Keratinocyte (primary cell): ENCODE measurements around the gene CPAMD8. TPM values are rescaled to one million over a fixed set of nuclear protein-coding genes. Genes with fewer than 3 reads are reported as not detected.

Experiments used
- DNase-seq: peaks from one replicate; pipeline ENCODE4 v3.0.0-alpha.2; 2011; ENCODE audit warnings: low read depth, missing footprints, low spot score
- FAIRE-seq: peaks from 2 replicates; lab custom pipeline; 2011; peaks lifted over from hg19 to GRCh38; lab: Jason Lieb, UNC
- H2AFZ ChIP-seq: 2 replicates; pipeline ENCODE4 v1.6.0; 2012; ENCODE audit warnings: low read length, control low read depth, inconsistent platforms; ENCODE audit not compliant: control insufficient read depth
- H3K27ac ChIP-seq: 2 replicates; pipeline ENCODE4 v1.5.1; 2011; ENCODE audit warnings: low read length; ENCODE audit not compliant: control insufficient read depth, insufficient read depth
- H3K27me3 ChIP-seq: 3 replicates; pipeline ENCODE4 v1.6.0; 2011; ENCODE audit warnings: low read length; ENCODE audit not compliant: control insufficient read depth, insufficient read depth; ENCODE audit errors: extremely low read depth
- H3K36me3 ChIP-seq, 2 experiments: 2 replicates in 1 of 2; 3 replicates in 1 of 2; pipeline ENCODE4 v1.5.1; 2011; ENCODE audit warnings: low read length in 2 of 2, mild to moderate bottlenecking in 1 of 2; ENCODE audit not compliant: control insufficient read depth in 2 of 2, insufficient read depth in 2 of 2; ENCODE audit errors: extremely low read depth in 1 of 2
- H3K4me1 ChIP-seq: 3 replicates; pipeline ENCODE4 v1.5.1; 2011; ENCODE audit warnings: low read length; ENCODE audit not compliant: control insufficient read depth, insufficient read depth; ENCODE audit errors: extremely low read depth
- H3K4me2 ChIP-seq: 3 replicates; pipeline ENCODE4 v1.6.0; 2011; ENCODE audit warnings: low read depth, low read length; ENCODE audit not compliant: control insufficient read depth, insufficient read depth; ENCODE audit errors: extremely low read depth
- H3K4me3 ChIP-seq, 3 experiments: fragments of 200-600 bp in 1 of 3; sonication (generic) in 1 of 3; 2 replicates in 2 of 3; 3 replicates in 1 of 3; pipeline ENCODE4 v1.5.1; 2011 to 2016; ENCODE audit warnings: low read length in 3 of 3, mild to moderate bottlenecking in 3 of 3, control low read depth in 2 of 3, inconsistent platforms in 1 of 3, low read depth in 1 of 3, mixed read lengths in 1 of 3, mixed run types in 1 of 3, moderate library complexity in 1 of 3; ENCODE audit not compliant: control insufficient read depth in 2 of 3, insufficient read depth in 2 of 3; ENCODE audit errors: extremely low read depth in 1 of 3
- H3K79me2 ChIP-seq: 2 replicates; pipeline ENCODE4 v1.6.0; 2012; ENCODE audit warnings: low read length; ENCODE audit not compliant: control insufficient read depth, insufficient read depth
- H3K9ac ChIP-seq: 3 replicates; pipeline ENCODE4 v1.6.0; 2011; ENCODE audit warnings: low read length; ENCODE audit not compliant: control insufficient read depth, insufficient read depth; ENCODE audit errors: extremely low read depth
- H3K9me1 ChIP-seq: 3 replicates; pipeline ENCODE4 v1.6.0; 2011; ENCODE audit warnings: low read length; ENCODE audit not compliant: control insufficient read depth, insufficient read depth; ENCODE audit errors: extremely low read depth
- H3K9me3 ChIP-seq: 2 replicates; pipeline ENCODE4 v1.5.1; 2012; ENCODE audit warnings: low read depth, low read length; ENCODE audit not compliant: control insufficient read depth
- H4K20me1 ChIP-seq: 3 replicates; pipeline ENCODE4 v1.6.0; 2011; ENCODE audit warnings: low read length; ENCODE audit not compliant: control insufficient read depth, insufficient read depth; ENCODE audit errors: extremely low read depth
- EZH2 ChIP-seq: IDR thresholded peaks from one replicate; pipeline ENCODE4 v1.6.1; 2012; ENCODE audit warnings: inconsistent platforms, mild to moderate bottlenecking, low read length, moderate library complexity
- dilution Hi-C: fragments of 300-500 bp; cut with MboI; formaldehyde crosslinking; loops from one replicate; pipeline ENCODE4 v1.7.0; 2020; ENCODE audit warnings: low sequenced_read_pairs; ENCODE audit not compliant: extremely low pct_ligation_motif_present
- polyA plus RNA-seq, 5 experiments: library from polyadenylated mRNA; depleted of rRNA in 3 of 5; stranded (reverse) in 3 of 5; stranded (forward) in 1 of 5; unstranded in 1 of 5; fragments of >200 nt; gene quantifications; 1 replicate in 1 of 5; 2 replicates in 3 of 5; 3 replicates in 1 of 5; pipeline versions ENCODE4 v1.2.1 to v1.2.3, GENCODE V29; 2011 to 2012; ENCODE audit warnings: missing spikeins in 2 of 5, low read depth in 1 of 5, low replicate concordance in 1 of 5
- TF ChIP-seq, protein P1 (sequence below), 3 experiments: IDR thresholded peaks in 1 of 3; conservative IDR thresholded peaks in 1 of 3; optimal IDR thresholded peaks in 1 of 3; 2 replicates in 2 of 3; 3 replicates in 1 of 3; pipeline versions ENCODE3 to v1.5.1; 2011; ENCODE audit warnings: low read length in 3 of 3, mild to moderate bottlenecking in 3 of 3, moderate library complexity in 2 of 3, control low read depth in 1 of 3, inconsistent platforms in 1 of 3; ENCODE audit not compliant: insufficient read depth in 2 of 3; ENCODE audit errors: extremely low read depth in 1 of 3

Gene CPAMD8
- polyA plus RNA-seq, 1 donor (not counting 4 experiments of a cell fraction or from before 2014, with no cell fraction given), result 0.38 TPM

DNA sequence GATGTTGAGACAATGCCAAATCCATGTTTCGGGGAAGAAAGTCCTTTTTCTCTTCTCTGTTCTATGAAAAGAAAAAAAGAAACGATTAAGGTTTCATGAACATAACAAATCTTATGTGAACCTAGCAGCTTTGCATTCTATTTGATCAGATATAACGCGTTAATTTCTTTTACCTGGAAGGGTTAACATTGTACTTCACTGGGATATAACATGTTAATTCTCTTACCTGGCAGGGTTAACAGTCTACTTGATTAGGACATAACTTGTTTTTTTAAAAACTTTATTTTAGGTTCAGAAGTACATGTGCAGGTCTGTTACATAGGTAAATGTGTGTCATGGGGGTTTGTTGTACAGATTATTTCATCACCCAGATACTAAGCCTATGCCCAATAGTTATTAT lies 68.8 kb downstream of the CPAMD8 start:
- TF ChIP-seq EZH2, result no peak
- TF ChIP-seq, protein P1, sequence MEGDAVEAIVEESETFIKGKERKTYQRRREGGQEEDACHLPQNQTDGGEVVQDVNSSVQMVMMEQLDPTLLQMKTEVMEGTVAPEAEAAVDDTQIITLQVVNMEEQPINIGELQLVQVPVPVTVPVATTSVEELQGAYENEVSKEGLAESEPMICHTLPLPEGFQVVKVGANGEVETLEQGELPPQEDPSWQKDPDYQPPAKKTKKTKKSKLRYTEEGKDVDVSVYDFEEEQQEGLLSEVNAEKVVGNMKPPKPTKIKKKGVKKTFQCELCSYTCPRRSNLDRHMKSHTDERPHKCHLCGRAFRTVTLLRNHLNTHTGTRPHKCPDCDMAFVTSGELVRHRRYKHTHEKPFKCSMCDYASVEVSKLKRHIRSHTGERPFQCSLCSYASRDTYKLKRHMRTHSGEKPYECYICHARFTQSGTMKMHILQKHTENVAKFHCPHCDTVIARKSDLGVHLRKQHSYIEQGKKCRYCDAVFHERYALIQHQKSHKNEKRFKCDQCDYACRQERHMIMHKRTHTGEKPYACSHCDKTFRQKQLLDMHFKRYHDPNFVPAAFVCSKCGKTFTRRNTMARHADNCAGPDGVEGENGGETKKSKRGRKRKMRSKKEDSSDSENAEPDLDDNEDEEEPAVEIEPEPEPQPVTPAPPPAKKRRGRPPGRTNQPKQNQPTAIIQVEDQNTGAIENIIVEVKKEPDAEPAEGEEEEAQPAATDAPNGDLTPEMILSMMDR (optimal IDR thresholded peaks at IDR 0.05 in 1 of 3, IDR thresholded peaks at IDR 0.05 in 1 of 3, conservative IDR thresholded peaks at IDR 0.05 in 1 of 3; ENCODE audit: extremely low read depth in 1 of 3, insufficient read depth in 2 of 3, low read length in 3 of 3), result no peak
- FAIRE-seq, result no peak
- no peak overlapping the region for H2AFZ ChIP-seq

GRCh38 chr19:16957151-16957701 lies 69.4 kb downstream of the CPAMD8 start:
- dilution Hi-C loops, result no loop called here
- H3K36me3 ChIP-seq, result no peaks in the 10 kb centered on the region
- no peak overlapping the region for H3K4me3 ChIP-seq
- DNase-seq (no peak), FAIRE-seq (no peak)
- H3K27ac ChIP-seq, result no peak overlapping the region
- no peak overlapping the region for H2AFZ ChIP-seq
- no peaks in the 10 kb centered on the region for H3K4me1 ChIP-seq
- H3K79me2 ChIP-seq, result no peaks in the 10 kb centered on the region
- H3K27me3 ChIP-seq, result peaks cover 10% of the 10 kb centered on the region
- H3K4me2 ChIP-seq, result no peak overlapping the region
- no peak overlapping the region for H3K9ac ChIP-seq
- TF ChIP-seq, protein P1 (optimal IDR thresholded peaks at IDR 0.05 in 1 of 3, IDR thresholded peaks at IDR 0.05 in 1 of 3, conservative IDR thresholded peaks at IDR 0.05 in 1 of 3; ENCODE audit: extremely low read depth in 1 of 3, insufficient read depth in 2 of 3, low read length in 3 of 3), result no peak
- TF ChIP-seq EZH2, result no peak
- no peaks in the 10 kb centered on the region for H3K9me1 ChIP-seq
- H4K20me1 ChIP-seq, result no peaks in the 10 kb centered on the region
- no peaks in the 10 kb centered on the region for H3K9me3 ChIP-seq

More for the DNA sequence above, 68.8 kb downstream of the CPAMD8 start:
- H3K27me3 ChIP-seq, result peaks cover 10% of the 10 kb centered on the region
- no peaks in the 10 kb centered on the region for H3K9me3 ChIP-seq
- H3K4me2 ChIP-seq, result no peak overlapping the region
- H3K4me1 ChIP-seq, result no peaks in the 10 kb centered on the region
- H3K79me2 ChIP-seq, result no peaks in the 10 kb centered on the region
- dilution Hi-C loops, result no loop called here
- no peak overlapping the region for H3K27ac ChIP-seq
- no peaks in the 10 kb centered on the region for H3K9me1 ChIP-seq
- no peaks in the 10 kb centered on the region for H4K20me1 ChIP-seq
- H3K36me3 ChIP-seq, result no peaks in the 10 kb centered on the region
- H3K4me3 ChIP-seq, result no peak overlapping the region
- no peak for DNase-seq
- H3K9ac ChIP-seq, result no peak overlapping the region
